HG02981 (cell line): Measurements from ENCODE around the gene SRGAP1.

Experiments
- ATAC-seq: cut with Tn5 transposase; IDR thresholded peaks from one replicate; pipeline ENCODE4 v1.9.1; 2021; ENCODE audit warnings: mild to moderate bottlenecking, moderate library complexity; ENCODE audit not compliant: unreplicated experiment

Gene SRGAP1

DNA sequence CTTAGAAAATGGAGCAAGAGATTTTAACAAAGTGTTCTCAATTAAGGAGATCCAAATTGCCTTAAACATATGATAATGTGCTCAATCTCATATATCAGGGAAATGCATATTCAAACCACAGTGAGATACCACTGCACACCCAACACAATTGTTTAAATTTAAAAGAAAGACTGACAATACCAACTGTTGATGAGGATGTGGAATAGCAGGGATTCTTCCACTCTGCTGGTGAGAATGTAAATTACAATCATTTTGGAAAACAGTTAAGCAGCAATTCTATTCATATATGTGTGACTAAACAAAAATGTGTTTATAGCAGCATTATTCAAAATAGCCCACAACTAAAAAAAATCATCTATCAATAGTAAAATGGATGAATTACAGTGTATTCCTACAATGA, 233.4 kb downstream of the SRGAP1 start:
- ATAC-seq, result no peak

DNA sequence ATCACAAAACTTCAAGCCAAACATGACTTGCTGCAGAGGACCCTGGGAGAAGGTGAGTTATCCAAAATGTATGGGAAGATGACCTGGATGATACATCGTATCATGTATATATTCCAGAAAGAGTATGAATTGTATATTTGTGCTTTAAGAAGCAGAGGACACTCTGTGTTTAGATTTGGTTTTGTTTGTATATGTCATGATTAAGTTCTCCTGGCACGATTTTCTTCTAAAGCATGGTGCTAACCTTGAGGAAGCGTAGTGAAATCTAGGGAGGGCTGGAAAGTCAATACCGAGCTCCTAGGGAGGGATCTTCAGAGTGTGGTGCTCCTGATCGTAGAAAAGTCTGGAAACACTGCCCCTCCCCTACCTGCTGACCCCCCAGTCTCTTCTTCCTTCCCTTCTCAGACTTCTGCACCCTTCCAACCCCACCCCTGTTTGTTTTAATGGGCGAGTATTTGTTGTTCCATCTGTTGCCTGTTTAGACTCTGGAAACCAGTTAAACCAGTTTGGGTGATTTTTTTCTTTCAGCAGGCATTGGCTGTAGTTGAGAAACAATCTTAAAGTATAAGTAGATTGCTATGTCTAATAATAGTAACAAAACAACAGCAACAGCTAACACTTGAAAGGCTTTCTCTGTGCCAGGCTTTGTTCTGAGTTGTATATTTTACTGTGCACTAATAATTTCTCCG, 236.0 kb downstream of the SRGAP1 start:
- ATAC-seq, result no peak

DNA sequence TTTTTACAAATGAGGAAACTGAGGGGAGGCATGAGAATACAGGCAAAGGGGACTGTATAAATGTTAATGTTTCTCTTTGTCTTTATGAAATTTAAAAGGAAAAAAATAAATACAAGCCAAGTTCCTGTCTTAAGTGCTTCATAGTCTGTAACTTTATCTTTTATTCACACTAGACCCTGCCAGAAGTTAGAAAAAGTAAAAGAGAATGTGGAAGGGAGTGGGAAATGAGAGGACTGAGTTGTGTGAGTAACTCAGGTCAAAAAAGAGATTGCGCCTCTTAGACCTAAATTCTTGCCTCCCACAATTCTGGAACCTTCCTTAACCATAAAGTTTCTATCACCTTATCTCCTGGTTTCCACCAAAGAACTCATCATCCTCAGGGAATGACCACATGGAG, 236.5 kb downstream of the SRGAP1 start:
- no peak for ATAC-seq

DNA sequence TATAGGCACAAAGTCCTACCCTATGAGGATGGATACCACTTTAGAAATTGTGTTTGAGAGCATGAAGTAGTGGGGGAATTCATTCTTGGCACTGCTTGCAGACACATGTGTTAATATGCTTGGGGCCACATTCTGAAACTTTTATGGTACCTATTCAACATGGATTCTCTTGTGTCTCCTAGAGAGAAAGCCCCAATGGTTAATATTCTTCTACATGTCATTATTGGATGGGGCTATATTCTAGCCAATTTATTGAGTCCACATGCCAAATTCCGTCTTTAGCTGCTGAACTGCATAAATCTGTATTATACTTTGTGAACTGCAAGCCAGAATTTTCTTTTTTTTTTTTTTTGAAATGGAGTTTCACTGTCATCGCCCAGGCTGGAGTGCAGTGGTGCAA, 237.6 kb downstream of the SRGAP1 start:
- ATAC-seq, result no peak

DNA sequence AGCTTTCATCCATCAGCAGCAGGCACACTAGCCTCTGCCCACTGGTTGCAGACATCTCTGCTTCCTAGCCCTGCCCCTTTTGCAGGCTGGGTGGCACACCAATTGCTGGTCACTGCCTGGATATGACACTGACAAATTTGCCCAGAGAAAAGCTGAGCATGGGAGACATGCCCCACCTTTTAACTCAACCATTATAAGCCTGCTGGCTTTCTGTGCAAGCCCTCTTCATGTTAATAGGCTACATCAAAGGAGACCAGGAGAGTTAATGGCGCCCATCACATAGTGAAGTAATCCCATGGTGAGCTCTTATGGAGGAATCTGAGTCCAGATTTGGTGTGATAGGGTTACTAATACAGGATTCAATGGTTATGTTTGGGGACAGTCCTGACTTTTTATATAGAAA, 238.4 kb downstream of the SRGAP1 start:
- ATAC-seq, result no peak

DNA sequence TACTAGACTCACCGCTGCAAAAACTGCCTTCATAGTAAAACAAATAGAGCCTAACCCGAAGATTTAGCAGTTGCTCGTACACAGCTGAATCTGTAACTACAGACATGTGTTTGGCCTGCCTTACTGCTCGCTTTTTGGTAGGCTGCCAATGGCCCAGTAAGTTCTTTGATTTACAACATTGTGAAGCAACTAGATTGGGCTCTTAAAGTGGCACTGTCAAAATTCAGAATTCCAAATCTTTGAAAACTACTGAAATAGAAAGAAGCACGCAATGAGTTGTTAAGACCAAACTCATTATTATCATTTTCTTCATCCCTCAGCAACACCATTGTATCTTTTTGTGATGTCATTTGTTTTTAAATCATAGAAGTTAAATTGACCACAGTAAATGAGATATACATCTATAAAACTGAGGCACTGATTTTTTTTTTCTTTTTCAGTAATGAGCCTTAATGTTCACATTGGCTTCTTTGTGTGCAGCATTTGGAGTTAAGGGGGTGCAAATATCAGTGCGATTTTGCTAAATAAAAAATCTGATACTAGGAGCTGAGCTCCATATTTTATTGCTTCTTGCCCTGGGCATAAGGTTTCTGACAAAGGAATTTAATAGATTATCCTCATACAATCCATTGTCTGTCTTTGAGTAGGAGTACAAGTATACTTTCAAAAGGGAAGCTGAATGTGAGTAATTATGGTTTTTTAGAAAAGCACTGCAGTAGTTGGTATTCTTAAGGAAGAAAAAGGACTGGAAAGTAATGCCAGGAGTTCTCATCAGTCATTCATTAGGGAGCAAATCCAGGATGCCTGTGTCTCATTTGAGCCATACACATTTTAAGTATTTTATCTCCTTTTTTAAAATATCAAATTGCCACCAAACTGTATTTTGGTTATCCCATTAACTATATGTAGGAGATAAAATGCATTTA, 239.0 kb downstream of the SRGAP1 start:
- ATAC-seq, result no peak

DNA sequence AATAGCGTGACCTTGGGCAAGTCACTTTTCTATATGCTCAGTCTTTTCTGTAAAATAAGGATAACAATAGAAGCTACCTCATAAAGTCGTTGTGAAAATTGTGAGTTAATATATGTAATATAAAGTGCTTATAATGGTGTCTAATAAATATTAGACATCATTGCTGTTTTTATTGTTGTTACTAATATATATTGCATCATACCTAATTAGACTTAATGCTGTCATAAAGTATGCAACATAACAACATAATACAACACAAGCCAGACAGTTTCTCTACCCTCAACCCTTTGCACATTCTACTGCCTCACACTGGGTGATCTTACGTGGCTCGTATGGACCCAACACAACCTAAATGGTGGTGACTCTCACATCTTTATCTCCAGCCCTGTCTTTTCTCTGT, 240.7 kb downstream of the SRGAP1 start:
- no peak for ATAC-seq

DNA sequence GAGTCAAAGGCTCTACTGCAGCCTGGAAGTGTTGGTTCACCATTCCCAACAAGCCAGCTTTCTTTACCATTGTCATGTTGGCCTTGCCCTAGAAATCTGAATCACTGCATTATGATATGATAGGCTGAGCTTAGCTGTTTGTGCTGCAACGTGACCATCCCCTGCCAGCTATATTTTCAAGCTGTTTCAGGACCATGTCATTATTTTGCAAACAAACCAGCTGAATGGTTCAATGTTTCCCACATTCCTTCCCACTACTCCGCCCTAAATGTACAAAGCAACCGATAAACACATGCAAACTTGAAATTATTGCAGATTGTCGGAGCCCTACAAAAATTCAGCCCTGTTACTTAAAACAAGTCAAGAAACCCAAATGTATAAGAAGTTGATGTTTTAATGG, 241.5 kb downstream of the SRGAP1 start:
- ATAC-seq, result no peak

DNA sequence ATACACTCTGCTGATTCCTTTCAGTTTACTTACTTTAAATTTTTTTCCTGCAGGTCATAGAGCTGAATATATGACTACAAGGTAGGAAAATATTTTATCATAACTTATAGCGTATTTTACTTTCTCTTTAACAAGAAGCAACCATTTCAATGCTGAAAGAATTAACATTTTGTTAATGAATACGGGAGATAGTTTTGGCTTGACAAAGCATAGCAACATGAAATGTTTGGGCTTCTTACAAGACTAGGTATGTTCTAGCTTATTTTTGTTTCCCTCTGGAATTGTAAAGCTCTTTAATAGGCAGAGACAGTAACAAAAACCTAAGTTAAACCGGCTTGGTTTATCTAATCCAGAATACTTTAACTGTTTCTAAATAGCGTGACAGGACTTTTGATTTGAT, 242.4 kb downstream of the SRGAP1 start:
- ATAC-seq, result no peak

DNA sequence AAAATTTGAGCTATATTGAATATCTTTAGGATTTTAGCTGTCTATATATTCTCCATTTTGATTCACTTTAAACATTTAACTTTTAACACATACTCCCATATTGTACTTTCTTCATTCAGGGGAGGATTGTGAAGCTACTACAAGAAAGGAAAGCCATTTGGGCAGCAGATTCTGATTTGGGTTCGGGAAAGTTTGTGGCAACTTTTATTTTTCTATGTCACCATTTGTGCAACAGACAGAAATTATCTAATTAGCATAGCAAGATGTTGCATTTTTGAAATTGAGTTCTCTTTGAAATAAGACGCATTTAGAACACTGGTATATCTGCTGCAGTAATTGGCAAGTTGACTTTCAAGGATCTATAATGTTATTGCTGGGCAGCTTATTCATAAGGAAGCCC, 243.3 kb downstream of the SRGAP1 start:
- no peak for ATAC-seq

DNA sequence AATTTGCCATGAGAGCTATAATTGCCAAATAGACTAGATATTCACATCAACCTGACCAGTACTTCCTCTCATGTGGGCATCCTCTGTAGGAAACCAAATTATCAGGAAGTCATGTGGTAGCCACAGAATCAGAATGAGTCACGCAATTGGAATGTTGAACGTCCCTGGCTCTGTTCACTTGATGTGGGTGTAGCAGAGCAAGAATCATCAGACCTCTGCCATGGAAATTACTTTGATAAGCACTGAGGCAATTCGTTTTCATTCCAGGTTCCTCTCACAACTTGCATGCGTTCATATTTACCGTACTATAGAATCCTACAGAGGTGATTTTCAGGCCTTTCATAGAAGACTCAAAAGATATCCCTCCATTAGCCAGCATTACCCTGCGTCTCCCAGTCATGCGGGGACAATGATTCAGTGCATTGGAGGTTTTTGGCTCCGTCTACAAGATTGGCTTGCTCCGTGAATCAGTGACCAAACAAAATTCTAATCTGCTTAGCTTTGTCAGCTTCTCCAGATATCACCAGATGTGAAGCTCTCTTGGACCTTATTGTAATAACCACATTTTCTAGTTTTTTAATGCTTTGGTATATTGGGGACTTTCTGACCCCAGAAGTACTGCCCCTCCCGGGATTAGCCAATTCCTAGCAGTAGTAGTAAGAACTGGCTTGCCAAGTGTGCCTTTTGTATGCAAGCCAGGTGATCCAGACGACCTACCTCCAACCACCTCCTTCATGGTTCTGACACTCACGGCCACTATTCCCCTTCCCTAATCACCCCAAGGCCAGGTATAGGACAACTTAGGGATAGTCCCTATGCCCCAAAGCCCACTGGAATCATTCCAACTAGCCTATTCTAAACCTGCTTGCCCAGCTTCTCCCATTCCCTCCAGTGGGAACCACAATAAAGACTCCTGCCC, 244.2 kb downstream of the SRGAP1 start:
- ATAC-seq, result no peak

DNA sequence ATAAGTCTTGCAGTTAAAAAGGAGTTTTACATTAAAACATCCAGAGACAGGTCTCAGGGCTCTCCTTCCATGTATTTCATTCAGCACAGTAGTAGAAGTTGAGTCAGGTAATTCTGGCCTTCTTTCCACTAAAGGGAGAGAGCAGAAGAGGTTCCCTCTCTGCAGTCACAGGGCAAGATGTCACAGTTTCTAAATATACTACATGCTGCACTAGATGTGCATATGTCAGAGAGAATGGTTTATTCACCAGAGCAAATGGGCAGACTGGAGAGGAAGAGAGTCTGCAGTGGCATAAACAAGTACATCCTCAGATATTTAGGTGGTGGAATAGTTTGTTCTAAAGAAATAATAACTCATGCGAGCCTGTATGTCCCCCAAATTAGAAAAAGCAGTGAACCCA, 245.5 kb downstream of the SRGAP1 start:
- no peak for ATAC-seq

DNA sequence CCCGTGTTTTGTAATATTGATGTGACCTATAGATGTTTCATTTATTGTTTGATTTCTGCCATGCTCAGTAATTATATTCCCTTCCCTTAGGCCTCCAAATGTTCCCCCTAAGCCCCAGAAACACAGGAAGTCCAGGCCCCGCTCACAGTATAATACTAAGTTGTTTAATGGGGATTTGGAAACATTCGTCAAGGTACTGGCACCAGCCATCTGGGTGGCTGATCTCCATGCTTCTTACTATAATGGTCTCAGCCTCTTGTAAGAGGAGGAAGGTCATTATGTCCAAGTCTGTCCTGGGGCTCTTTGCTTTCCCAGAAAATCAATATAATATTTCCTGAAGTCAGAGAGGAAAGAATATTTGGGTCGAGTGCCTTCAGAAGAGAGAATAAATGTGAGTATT, 246.7 kb downstream of the SRGAP1 start:
- no peak for ATAC-seq

DNA sequence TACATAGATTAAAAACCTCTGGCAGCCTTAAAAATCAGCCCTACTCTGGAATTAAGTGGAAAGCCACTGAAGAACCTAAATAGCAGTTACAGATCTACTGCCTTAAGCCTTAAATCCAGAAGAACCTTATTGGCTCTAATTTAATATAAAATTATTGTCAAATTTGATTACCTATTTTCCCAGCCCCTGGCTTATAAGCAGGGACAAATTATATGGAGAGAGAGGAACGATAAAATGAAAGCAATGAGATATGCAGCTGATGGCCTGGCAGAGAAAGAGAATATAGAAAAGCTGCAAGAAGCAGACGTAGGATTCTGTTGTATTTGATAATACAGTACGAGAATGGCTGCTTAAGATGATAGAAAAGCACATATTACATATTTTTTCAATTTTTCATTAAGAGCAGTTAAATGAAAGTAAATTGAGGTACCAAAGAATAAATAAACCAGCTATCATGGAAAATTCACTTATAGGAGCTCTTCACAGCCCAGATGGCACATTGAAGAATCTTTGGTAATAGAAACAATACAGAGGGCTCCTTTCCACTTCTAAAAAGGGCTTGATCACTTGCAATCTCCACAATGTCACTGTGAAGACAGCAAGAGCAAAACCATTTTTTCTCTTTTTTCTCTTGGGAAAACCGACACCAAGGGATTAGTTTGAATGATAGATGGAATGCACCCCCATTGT, 248.2 kb downstream of the SRGAP1 start:
- ATAC-seq, result no peak

DNA sequence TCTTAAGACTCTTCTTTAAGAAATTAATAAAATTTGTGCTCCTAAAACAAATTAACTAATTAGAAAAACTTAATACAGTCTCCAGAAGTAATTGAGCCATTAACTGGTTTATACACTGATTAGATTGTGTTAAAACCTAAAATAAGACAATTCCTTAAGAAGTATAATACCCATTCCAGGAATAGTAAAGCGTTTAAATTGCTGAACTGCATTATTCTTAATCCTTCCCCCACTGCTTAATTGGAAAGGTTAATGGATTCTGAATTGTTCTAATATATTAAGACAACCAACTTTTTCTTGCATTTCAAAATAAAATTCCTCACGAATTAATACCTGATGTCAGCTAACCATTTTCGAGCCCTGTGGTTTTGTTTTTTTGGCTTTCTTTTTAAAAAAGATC, 249.2 kb downstream of the SRGAP1 start:
- no peak for ATAC-seq

DNA sequence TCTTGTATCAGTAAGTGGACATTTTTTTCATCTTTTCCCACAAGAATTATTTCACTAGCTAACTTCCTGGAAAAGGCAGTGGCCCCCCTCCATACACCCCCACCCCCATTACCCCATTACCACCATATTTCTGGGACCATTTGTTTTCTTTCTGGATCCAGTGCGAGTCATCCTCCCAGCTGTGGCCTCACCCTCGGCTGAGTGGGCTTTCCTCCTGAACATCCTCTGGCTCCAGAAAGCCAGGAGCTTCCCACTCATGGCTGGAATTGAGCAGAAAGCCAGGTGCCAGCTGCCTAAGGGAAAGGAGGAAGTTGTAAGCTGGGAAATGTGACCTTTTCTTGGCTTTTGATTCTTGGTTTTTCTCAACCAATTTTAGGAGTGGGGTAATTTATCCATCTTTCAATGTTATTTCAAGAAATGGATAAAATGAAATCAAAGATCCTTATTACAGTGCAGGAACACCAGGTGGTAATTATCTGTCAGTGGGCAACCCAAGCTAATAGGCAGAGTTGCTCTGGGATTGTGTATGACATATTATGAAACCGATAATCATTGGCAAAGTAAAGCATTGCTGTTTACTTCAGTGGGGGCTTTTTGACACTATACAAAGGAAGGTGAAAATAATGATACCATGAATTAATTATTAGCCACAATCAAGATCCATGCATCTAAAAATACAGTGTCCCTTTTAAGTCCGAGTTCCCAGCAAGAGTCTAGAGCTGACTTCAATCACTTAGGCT, 253.0 kb downstream of the SRGAP1 start:
- ATAC-seq, result no peak

DNA sequence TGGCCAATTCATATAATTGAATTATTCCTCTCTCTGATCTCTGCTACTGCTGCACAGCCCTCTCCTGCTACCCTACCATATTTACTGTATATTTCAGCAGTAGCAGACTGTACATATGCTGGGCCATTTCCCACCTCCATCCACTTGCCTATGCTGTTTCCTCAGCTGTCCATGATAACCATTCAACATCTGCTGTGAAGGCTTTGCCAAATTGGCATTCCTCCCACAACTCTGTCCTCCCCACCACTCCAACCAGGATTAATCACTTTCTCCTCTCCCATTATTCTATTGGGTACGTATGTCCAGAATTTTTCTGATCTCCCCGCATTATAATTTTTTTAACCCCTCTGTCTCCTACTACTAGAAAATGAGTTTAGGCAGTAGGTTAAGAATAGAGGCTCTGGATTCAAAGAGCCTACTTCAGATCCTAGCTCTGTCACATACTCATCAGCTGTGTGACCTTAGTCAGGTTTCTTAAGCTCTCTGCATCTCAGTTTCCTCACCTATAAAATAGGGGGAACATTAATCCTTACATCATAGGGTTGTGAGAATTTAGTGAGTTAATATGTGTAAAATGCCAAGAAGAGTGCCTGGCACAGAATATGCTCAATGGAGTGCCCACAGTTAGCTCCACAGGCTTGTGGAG, 254.3 kb downstream of the SRGAP1 start:
- ATAC-seq, result no peak

DNA sequence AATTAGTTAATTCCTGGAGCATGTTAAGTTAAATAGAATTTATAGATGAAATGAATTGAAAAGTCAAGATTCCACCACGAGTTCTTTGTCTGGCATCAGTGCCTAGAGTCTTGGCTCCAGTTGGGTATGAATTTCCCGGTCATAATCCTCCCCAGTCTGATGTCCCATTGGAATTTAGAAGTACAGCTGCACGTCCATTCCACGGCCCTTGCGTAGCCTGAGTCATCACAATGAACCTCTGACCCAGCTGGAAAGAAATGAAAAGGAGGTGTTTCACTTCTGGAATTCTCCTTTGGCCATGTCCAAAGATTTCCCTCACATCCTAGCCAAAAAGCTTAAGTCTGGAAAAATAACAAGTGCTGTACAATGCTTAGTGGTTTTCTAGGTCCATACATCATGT, 254.9 kb downstream of the SRGAP1 start:
- no peak for ATAC-seq

DNA sequence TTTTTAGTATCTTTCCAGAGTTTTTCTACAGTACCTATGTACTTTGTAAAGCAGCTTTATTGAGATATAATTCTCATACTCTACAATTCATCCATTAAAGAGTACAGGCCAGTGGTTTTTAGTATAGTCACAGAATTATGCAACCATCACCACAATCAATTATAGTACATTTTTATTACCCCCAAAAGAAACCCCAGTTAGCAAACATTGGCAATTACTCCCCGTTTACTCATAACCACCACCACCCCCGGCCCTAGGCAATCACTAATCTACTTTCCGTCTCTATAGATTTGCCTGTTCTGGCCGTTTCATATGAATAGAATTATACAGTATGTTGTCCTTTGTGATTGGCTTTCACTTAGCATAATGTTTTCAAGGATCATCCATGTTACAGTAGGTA, 257.8 kb downstream of the SRGAP1 start:
- ATAC-seq, result no peak
